ENCODE results near the gene MAST3.

The MAST3 gene

GRCh38 chr19:18126097-18126496, 28.5 kb downstream of the MAST3 start:
- no peak overlapping the region for H3K27ac ChIP-seq

GRCh38 chr19:18128044-18128443, 30.5 kb downstream of the MAST3 start:
- no peak overlapping the region for H3K27ac ChIP-seq

More at GRCh38 chr19:18126097-18126496, 28.5 kb downstream of the MAST3 start:
- TF ChIP-seq CTCF (conservative IDR thresholded peaks at IDR 0.05) (no peak), ZFX (IDR thresholded peaks at IDR 0.05) (no peak)

GRCh38 chr19:18128805-18129204, 31.2 kb downstream of the MAST3 start:
- no peak overlapping the region for H3K27ac ChIP-seq
- TF ChIP-seq ZFX (IDR thresholded peaks at IDR 0.05), result no peak
- no peak for TF ChIP-seq CTCF (conservative IDR thresholded peaks at IDR 0.05)

More at GRCh38 chr19:18128044-18128443, 30.5 kb downstream of the MAST3 start:
- no peak for TF ChIP-seq ZFX (IDR thresholded peaks at IDR 0.05)
- TF ChIP-seq CTCF (conservative IDR thresholded peaks at IDR 0.05), result no peak

- no peak for TF ChIP-seq CTCF (conservative IDR thresholded peaks at IDR 0.05)
- TF ChIP-seq ZFX (IDR thresholded peaks at IDR 0.05), result no peak
- H3K27ac ChIP-seq, result no peak overlapping the region
Observed at GRCh38 chr19:18130523-18131242, 33.1 kb downstream of the MAST3 start.

GRCh38 chr19:18131841-18132596, 34.4 kb downstream of the MAST3 start:
- H3K27ac ChIP-seq, result no peak overlapping the region
- TF ChIP-seq CTCF (conservative IDR thresholded peaks at IDR 0.05) (no peak), ZFX (IDR thresholded peaks at IDR 0.05) (no peak)

GRCh38 chr19:18135712-18136584, 38.4 kb downstream of the MAST3 start:
- TF ChIP-seq ZFX (IDR thresholded peaks at IDR 0.05) (no peak), CTCF (conservative IDR thresholded peaks at IDR 0.05) (no peak)
- H3K27ac ChIP-seq, result no peak overlapping the region
